Adrenal gland (tissue), 5 donors: ENCODE results near the gene SLC38A8.

Experiments used
- CTCF ChIP-seq, 6 experiments: fragments of 450-650 bp in 4 of 6; fragments of 200-600 bp in 2 of 6; sonication (generic) in 1 of 6; IDR thresholded peaks; 1 replicate in 5 of 6; 2 replicates in 1 of 6; pipeline versions ENCODE4 v1.5.1 to v1.8.0; 2016 to 2021; ENCODE audit warnings: antibody characterized with exemption in 6 of 6, mild to moderate bottlenecking in 2 of 6, moderate library complexity in 1 of 6
- POLR2A ChIP-seq, 2 donors: fragments of 450-650 bp; IDR thresholded peaks; one replicate each; pipeline ENCODE4 v1.6.1; 2017; ENCODE audit warnings: antibody characterized with exemption in 2 of 2, mild to moderate bottlenecking in 2 of 2, moderate library complexity in 1 of 2
- donor health status: DM: no; HTN: no; CAD: no.

- no peak for TF ChIP-seq CTCF (IDR thresholded peaks at IDR 0.05)
- no peak for TF ChIP-seq POLR2A (IDR thresholded peaks at IDR 0.05)
Measured at GRCh38 chr16:84029297-84030047, 13.1 kb downstream of the SLC38A8 start.
